WTC11 (cell line): Measurements from ENCODE around the gene BASP1. TPM values are rescaled to one million over a fixed set of nuclear protein-coding genes. Genes with fewer than 3 reads are reported as not detected.

Experiments used
- ATAC-seq: fragments of 200-7000 bp; cut with Tn5 transposase; 2 replicates; pipeline ENCODE4 v1.10.0; 2021; ENCODE audit warnings: mild to moderate bottlenecking, moderate library complexity
- CTCF ChIA-PET: fragments of 300-600 bp; sonication (Branson Sonifier 250); formaldehyde crosslinking; loops from one replicate; lab custom pipeline; 2021; ENCODE audit warnings: antibody characterized with exemption; lab: Charles Lee
- POLR2A ChIA-PET: fragments of 350-600 bp; sonication (Branson Sonifier 250); formaldehyde crosslinking; loops from one replicate; lab custom pipeline; 2021; ENCODE audit warnings: antibody characterized with exemption; lab: Charles Lee
- DNase-seq: peaks from one replicate; pipeline ENCODE4 v3.0.0; 2021; ENCODE audit warnings: low spot score
- H3K27ac Mint-ChIP-seq: 2 replicates; pipeline ENCODE4 v1.8.0; 2021; ENCODE audit warnings: mixed read lengths
- H3K27me3 Mint-ChIP-seq: 2 replicates; pipeline ENCODE4 v1.8.0; 2021; ENCODE audit warnings: low read depth, mild to moderate bottlenecking, moderate library complexity, mixed read lengths
- H3K36me3 Mint-ChIP-seq: 2 replicates; pipeline ENCODE4 v1.8.0; 2021; ENCODE audit warnings: mixed read lengths
- H3K4me1 Mint-ChIP-seq: 2 replicates; pipeline ENCODE4 v1.8.0; 2022; ENCODE audit warnings: mixed read lengths
- H3K4me3 Mint-ChIP-seq: 2 replicates; pipeline ENCODE4 v1.8.0; 2021; ENCODE audit warnings: mild to moderate bottlenecking, moderate library complexity, mixed read lengths
- H3K9me3 Mint-ChIP-seq: 2 replicates; pipeline ENCODE4 v1.8.0; 2021; ENCODE audit warnings: mixed read lengths
- ATF6 ChIP-seq: sonication (generic); formaldehyde crosslinking; IDR thresholded peaks from 2 replicates; pipeline ENCODE4 v1.8.1; 2023; ENCODE audit warnings: mild to moderate bottlenecking, missing genetic modification reagents
- CBFB ChIP-seq: sonication (generic); formaldehyde crosslinking; IDR thresholded peaks from 2 replicates; pipeline ENCODE4 v1.8.1; 2022; ENCODE audit warnings: mild to moderate bottlenecking, low read depth, missing genetic modification reagents
- CTCF ChIP-seq: fragments of 200-600 bp; IDR thresholded peaks from 2 replicates; pipeline ENCODE4 v1.8.0; 2022; ENCODE audit warnings: antibody characterized with exemption
- E2F1 ChIP-seq: sonication (generic); formaldehyde crosslinking; IDR thresholded peaks from 2 replicates; pipeline ENCODE4 v1.8.0; 2022; ENCODE audit warnings: mild to moderate bottlenecking, missing genetic modification reagents
- E2F5 ChIP-seq: sonication (generic); formaldehyde crosslinking; IDR thresholded peaks from 2 replicates; pipeline ENCODE4 v1.8.1; 2022; ENCODE audit warnings: mild to moderate bottlenecking, moderate library complexity, missing genetic modification reagents
- EMX1 ChIP-seq: fragments of 250-450 bp; sonication (Bioruptor Pico); IDR thresholded peaks from 2 replicates; pipeline ENCODE4 v1.8.0; 2021; ENCODE audit warnings: mild to moderate bottlenecking
- GABPB1 ChIP-seq: sonication (generic); formaldehyde crosslinking; IDR thresholded peaks from 2 replicates; pipeline ENCODE4 v1.8.1; 2023; ENCODE audit warnings: mild to moderate bottlenecking, missing genetic modification reagents
- HMGA2 ChIP-seq: fragments of 250-450 bp; sonication (Bioruptor Pico); IDR thresholded peaks from 2 replicates; pipeline ENCODE4 v1.4.0; 2021; ENCODE audit warnings: mild to moderate bottlenecking, moderate library complexity
- HMGXB4 ChIP-seq: sonication (generic); formaldehyde crosslinking; IDR thresholded peaks from 2 replicates; pipeline ENCODE4 v1.8.1; 2023; ENCODE audit warnings: mild to moderate bottlenecking, moderate library complexity, missing genetic modification reagents
- MYBL2 ChIP-seq: sonication (generic); formaldehyde crosslinking; IDR thresholded peaks from 2 replicates; pipeline ENCODE4 v1.8.1; 2023; ENCODE audit warnings: mild to moderate bottlenecking, moderate library complexity, missing genetic modification reagents
- NFATC4 ChIP-seq: fragments of 250-450 bp; sonication (Bioruptor Pico); IDR thresholded peaks from 2 replicates; pipeline ENCODE4 v1.9.0; 2021; ENCODE audit warnings: mild to moderate bottlenecking
- NFE2L1 ChIP-seq: sonication (generic); formaldehyde crosslinking; IDR thresholded peaks from 2 replicates; pipeline ENCODE4 v1.8.1; 2023; ENCODE audit warnings: missing genetic modification reagents
- NR2C2 ChIP-seq: sonication (generic); formaldehyde crosslinking; IDR thresholded peaks from 2 replicates; pipeline ENCODE4 v1.8.0; 2022; ENCODE audit warnings: mild to moderate bottlenecking, missing genetic modification reagents
- OVOL2 ChIP-seq: fragments of 250-450 bp; sonication (Bioruptor Pico); IDR thresholded peaks from 2 replicates; pipeline ENCODE4 v1.9.0; 2021; ENCODE audit warnings: mild to moderate bottlenecking, borderline replicate concordance
- PREB ChIP-seq: sonication (generic); formaldehyde crosslinking; IDR thresholded peaks from 2 replicates; pipeline ENCODE4 v1.8.1; 2022; ENCODE audit warnings: mild to moderate bottlenecking, missing genetic modification reagents, moderate library complexity, borderline replicate concordance
- RORB ChIP-seq: fragments of 250-450 bp; sonication (Bioruptor Pico); IDR thresholded peaks from 2 replicates; pipeline ENCODE4 v1.9.0; 2021; ENCODE audit warnings: mild to moderate bottlenecking
- SMAD4 ChIP-seq: sonication (generic); formaldehyde crosslinking; IDR thresholded peaks from 2 replicates; pipeline ENCODE4 v1.8.0; 2022; ENCODE audit warnings: mild to moderate bottlenecking, missing genetic modification reagents
- USF2 ChIP-seq: sonication (generic); formaldehyde crosslinking; IDR thresholded peaks from 2 replicates; pipeline ENCODE4 v1.8.1; 2023; ENCODE audit warnings: mild to moderate bottlenecking, missing genetic modification reagents, moderate library complexity
- ZNF138 ChIP-seq: sonication (generic); formaldehyde crosslinking; conservative IDR thresholded peaks from 2 replicates; pipeline ENCODE4 v1.8.1; 2022; ENCODE audit warnings: mild to moderate bottlenecking, moderate library complexity, missing genetic modification reagents
- ZNF512 ChIP-seq: sonication (generic); formaldehyde crosslinking; IDR thresholded peaks from 2 replicates; pipeline ENCODE4 v1.8.1; 2022; ENCODE audit warnings: missing genetic modification reagents, borderline replicate concordance
- total RNA-seq: library from RNA; stranded (reverse); gene quantifications from 3 replicates; pipeline ENCODE4 v1.2.3, GENCODE V29; 2021

BASP1 gene
- total RNA-seq, 1 experiment from 2014 or later, result 108 TPM

- H3K27me3 Mint-ChIP-seq, result no peaks in the 10 kb centered on the region
- DNase-seq (no peak), ATAC-seq (no peak)
- TF ChIP-seq RORB (CRISPR knock-in tag), result no peak
- TF ChIP-seq SMAD4 (CRISPR knock-in tag), result no peak
- no peak for TF ChIP-seq EMX1 (CRISPR knock-in tag)
- TF ChIP-seq HMGA2 (CRISPR knock-in tag), result no peak
- TF ChIP-seq HMGXB4, result no peak
- TF ChIP-seq ATF6, result no peak
- TF ChIP-seq CBFB (CRISPR knock-in tag), result no peak
- no peak for TF ChIP-seq E2F5 (CRISPR knock-in tag)
- TF ChIP-seq E2F1, result no peak
- no peak for TF ChIP-seq NFE2L1 (CRISPR knock-in tag)
- TF ChIP-seq PREB (CRISPR knock-in tag), result no peak
- TF ChIP-seq NR2C2, result no peak
- no peak for TF ChIP-seq MYBL2 (CRISPR knock-in tag)
- H3K27ac Mint-ChIP-seq, result no peak overlapping the region
- ChIA-PET CTCF (no interaction called here), POLR2A (no interaction called here)
- H3K36me3 Mint-ChIP-seq, result peaks cover 7% of the 10 kb centered on the region; the same call in 1 of the 2 replicates
- H3K9me3 Mint-ChIP-seq, result peaks cover 20% of the 10 kb centered on the region
- H3K4me1 Mint-ChIP-seq, result no peaks in the 10 kb centered on the region
- H3K4me3 Mint-ChIP-seq, result no peak overlapping the region
Measured at GRCh38 chr5:17196697-17197096, 20.7 kb upstream of the BASP1 start.

- no peak for TF ChIP-seq ZNF512
- peak; percentile 76 for TF ChIP-seq CTCF
- TF ChIP-seq GABPB1 (CRISPR knock-in tag), result no peak
- TF ChIP-seq NFATC4 (CRISPR knock-in tag), result no peak
- no peak for TF ChIP-seq USF2 (CRISPR knock-in tag)
- no peak for TF ChIP-seq OVOL2 (CRISPR knock-in tag)
- TF ChIP-seq ZNF138 (CRISPR knock-in tag), result no peak
- TF ChIP-seq EMX1 (CRISPR knock-in tag), result no peak
- TF ChIP-seq RORB (CRISPR knock-in tag), result no peak
- no peak overlapping the region for H3K27ac Mint-ChIP-seq
- ATAC-seq (peak; percentile 75), DNase-seq (no peak)
- peaks cover 12% of the 10 kb centered on the region; the same call in 1 of the 2 replicates for H3K4me1 Mint-ChIP-seq
- H3K36me3 Mint-ChIP-seq, result peaks cover under 1% of the 10 kb centered on the region; the same call in 1 of the 2 replicates
- H3K27me3 Mint-ChIP-seq, result no peaks in the 10 kb centered on the region
- ChIA-PET CTCF (interaction anchor here (0.6 to 2.6 kb wide), 10 partner anchors 10 to 415 kb away, joined by 3 to 15 read pairs (median 4); partner anchors contain the start of genes BASP1 and MYO10), POLR2A (interaction anchor here (0.6 to 0.7 kb wide), 2 partner anchors 13 to 97 kb away, joined by 3 to 4 read pairs; no protein-coding TSS in a partner anchor)
- no peak overlapping the region for H3K4me3 Mint-ChIP-seq
- peaks cover 1% of the 10 kb centered on the region for H3K9me3 Mint-ChIP-seq
Measured at GRCh38 chr5:17203329-17204132, 13.9 kb upstream of the BASP1 start.
